ENCODE data around the gene SLC6A12. TPM values are rescaled to one million over a fixed set of nuclear protein-coding genes. Genes with fewer than 3 reads are reported as not detected.

The SLC6A12 gene
- total RNA-seq, 6 experiments from 2014 or later, result 8.2 to 114 (median 26.5) TPM

DNA sequence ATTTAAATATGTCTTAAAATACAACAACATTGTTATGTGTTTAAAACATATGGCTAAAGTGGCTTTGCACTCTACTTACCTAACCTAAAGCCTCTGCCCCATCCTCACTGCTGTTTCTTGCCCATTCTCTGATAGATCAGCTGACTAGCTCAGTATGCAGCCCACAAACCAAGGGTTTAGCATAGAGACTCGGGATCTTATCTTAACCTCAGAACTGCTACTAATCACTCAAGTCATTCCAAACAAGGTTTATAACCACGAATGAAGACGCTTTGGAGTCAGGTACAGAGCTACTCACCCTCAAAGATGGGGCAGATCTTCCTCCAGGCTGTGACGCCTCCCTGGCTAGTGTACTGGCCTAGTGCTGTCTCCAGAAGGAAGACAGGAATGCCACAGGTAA lies 29.4 kb upstream of the SLC6A12 start:
- Histone ChIP-seq H3K27me3 (no peaks in the 10 kb centered on the region), H3K4me3 (no peak overlapping the region), H3K36me3 (no peaks in the 10 kb centered on the region), H3K4me1 (peaks cover 0 to under 1% (median 0%) of the 10 kb centered on the region in 4 donors), H3K9me3 (peaks cover 0 to 3% (median 0%) of the 10 kb centered on the region in 4 donors), H3K27ac (no peak overlapping the region)
- intact Hi-C loops (cut with DNase I), result no loop called here
- ATAC-seq (no peak), DNase-seq (no peak)
- TF ChIP-seq, protein P1, sequence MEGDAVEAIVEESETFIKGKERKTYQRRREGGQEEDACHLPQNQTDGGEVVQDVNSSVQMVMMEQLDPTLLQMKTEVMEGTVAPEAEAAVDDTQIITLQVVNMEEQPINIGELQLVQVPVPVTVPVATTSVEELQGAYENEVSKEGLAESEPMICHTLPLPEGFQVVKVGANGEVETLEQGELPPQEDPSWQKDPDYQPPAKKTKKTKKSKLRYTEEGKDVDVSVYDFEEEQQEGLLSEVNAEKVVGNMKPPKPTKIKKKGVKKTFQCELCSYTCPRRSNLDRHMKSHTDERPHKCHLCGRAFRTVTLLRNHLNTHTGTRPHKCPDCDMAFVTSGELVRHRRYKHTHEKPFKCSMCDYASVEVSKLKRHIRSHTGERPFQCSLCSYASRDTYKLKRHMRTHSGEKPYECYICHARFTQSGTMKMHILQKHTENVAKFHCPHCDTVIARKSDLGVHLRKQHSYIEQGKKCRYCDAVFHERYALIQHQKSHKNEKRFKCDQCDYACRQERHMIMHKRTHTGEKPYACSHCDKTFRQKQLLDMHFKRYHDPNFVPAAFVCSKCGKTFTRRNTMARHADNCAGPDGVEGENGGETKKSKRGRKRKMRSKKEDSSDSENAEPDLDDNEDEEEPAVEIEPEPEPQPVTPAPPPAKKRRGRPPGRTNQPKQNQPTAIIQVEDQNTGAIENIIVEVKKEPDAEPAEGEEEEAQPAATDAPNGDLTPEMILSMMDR (IDR thresholded peaks at IDR 0.05), result no peak
- no peak for TF ChIP-seq POLR2A (IDR thresholded peaks at IDR 0.05)
- WGBS (ENCODE audit: insufficient coverage, low coverage, low lambda C conversion rate, missing lambda C conversion rate), result 61% methylated on average over 3 of the region's 4 CpGs

DNA sequence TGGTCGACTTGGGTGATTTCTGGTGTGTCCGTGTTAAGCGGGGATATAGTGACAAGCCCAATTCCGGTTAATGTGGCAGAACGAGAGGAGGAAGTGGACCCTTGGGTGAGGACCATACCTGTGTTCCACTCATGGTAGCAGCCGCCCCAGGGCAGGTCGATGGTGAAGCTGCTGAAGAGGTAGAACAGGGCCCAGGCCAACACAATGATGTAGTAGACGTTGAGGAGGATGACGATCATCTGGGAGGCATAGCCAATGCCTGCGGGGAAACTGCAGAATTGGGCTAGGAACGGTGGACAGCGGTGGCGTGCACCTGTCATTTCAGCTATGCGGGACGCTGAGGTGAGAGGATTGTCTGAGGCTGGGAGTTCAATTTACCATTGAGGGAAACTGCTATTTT lies 28.5 kb upstream of the SLC6A12 start:
- no peak for ATAC-seq
- peaks cover 0 to 9% (median 0%) of the 10 kb centered on the region in 4 donors for H3K4me1 ChIP-seq
- no peak overlapping the region for H3K27ac ChIP-seq
- no peak for DNase-seq
- H3K27me3 ChIP-seq, result no peaks in the 10 kb centered on the region
- no peaks in the 10 kb centered on the region for H3K9me3 ChIP-seq
- TF ChIP-seq POLR2A (IDR thresholded peaks at IDR 0.05), result no peak
- TF ChIP-seq, protein P1 (IDR thresholded peaks at IDR 0.05), result no peak
- 94% methylated on average over 14 of the region's 15 CpGs for WGBS (ENCODE audit: insufficient coverage, low coverage, low lambda C conversion rate, missing lambda C conversion rate)
- no peak overlapping the region for H3K4me3 ChIP-seq
- intact Hi-C loops (cut with DNase I), result no loop called here
- H3K36me3 ChIP-seq, result no peaks in the 10 kb centered on the region

DNA sequence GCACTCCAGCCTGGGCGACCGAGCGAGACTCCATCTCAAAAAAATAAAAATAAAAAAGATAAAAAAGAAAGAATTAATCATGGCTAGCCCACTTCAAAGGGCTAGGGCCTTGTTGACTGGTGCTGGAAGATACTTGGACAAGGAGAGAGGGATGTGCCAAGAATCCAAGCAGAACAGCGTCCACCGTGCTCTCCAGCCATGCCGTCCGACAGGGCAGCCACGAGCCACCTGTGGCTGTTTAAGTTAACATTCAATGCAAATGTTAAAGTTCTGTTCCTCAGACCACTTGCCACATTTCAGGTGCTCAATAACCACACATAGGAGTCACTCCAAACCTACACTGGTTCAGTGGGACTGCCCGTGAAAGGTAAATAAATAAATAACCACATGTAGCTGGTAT lies 27.3 kb upstream of the SLC6A12 start:
- Histone ChIP-seq H3K27ac (no peak overlapping the region), H3K36me3 (no peaks in the 10 kb centered on the region), H3K4me1 (peaks cover 0 to 9% (median 0%) of the 10 kb centered on the region in 4 donors), H3K27me3 (no peaks in the 10 kb centered on the region), H3K4me3 (no peak overlapping the region), H3K9me3 (no peaks in the 10 kb centered on the region)
- intact Hi-C loops (cut with DNase I), result no loop called here
- 100% methylated on average over 4 of the region's 9 CpGs for WGBS (ENCODE audit: insufficient coverage, low coverage, low lambda C conversion rate, missing lambda C conversion rate)
- no peak for TF ChIP-seq POLR2A (IDR thresholded peaks at IDR 0.05)
- TF ChIP-seq, protein P1 (IDR thresholded peaks at IDR 0.05), result no peak
- ATAC-seq, result no peak
- DNase-seq, result no peak

DNA sequence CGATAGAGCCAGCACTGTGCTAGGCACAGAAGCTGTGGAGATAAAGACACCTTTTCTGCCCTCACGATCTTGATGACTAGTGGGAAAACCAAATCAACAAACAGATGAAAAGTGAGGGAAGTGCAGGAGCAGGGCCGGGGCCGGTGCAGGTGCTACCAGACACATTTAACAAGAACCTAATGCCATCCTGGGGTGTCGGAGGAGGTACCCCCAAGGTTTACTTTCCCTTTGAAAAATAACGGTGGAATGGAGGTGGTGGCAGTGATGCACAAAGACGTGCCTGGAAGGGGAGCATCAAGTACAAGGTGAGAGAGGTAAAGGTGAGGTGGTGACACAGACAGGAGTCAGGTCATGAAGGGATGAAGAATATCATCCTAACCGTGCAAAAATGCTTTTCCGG lies 26.6 kb upstream of the SLC6A12 start:
- ATAC-seq, result no peak
- Histone ChIP-seq H3K4me3 (no peak overlapping the region), H3K27me3 (no peaks in the 10 kb centered on the region), H3K27ac (no peak overlapping the region), H3K36me3 (no peaks in the 10 kb centered on the region), H3K4me1 (peaks cover 0 to 13% (median 0%) of the 10 kb centered on the region in 4 donors), H3K9me3 (no peaks in the 10 kb centered on the region)
- intact Hi-C loops (cut with DNase I), result no loop called here
- TF ChIP-seq, protein P1 (IDR thresholded peaks at IDR 0.05), result no peak
- TF ChIP-seq POLR2A (IDR thresholded peaks at IDR 0.05), result no peak
- no peak for DNase-seq
- 79% methylated on average over 8 of the region's 9 CpGs for WGBS (ENCODE audit: insufficient coverage, low coverage, low lambda C conversion rate, missing lambda C conversion rate)
